ENCODE data around the gene HSBP1. TPM values are rescaled to one million over a fixed set of nuclear protein-coding genes. Genes with fewer than 3 reads are reported as not detected.

The HSBP1 gene
- total and polyA plus RNA-seq, 2 of the 13 experiments (the other 11 are each of a cell fraction or from before 2014, with no cell fraction given): 249 to 292 TPM

- no peak for TF ChIP-seq HOXA5 (CRISPR knock-in tag; IDR thresholded peaks at IDR 0.05)
- no peak for TF ChIP-seq RELA (CRISPR knock-in tag; IDR thresholded peaks at IDR 0.05)
- peak; percentile 74 for TF ChIP-seq ZNF12 (CRISPR knock-in tag; IDR thresholded peaks at IDR 0.05)
- TF ChIP-seq SRSF4 (IDR thresholded peaks at IDR 0.05; ENCODE audit: low read depth, low read length, poor library complexity, severe bottlenecking): no peak
- TF ChIP-seq ZBTB46 (CRISPR knock-in tag; IDR thresholded peaks at IDR 0.05; ENCODE audit: borderline replicate concordance): no peak
- TF ChIP-seq RBFOX2 (IDR thresholded peaks at IDR 0.05; ENCODE audit: low read depth, low read length): no peak
- TF ChIP-seq ZNF83 (CRISPR knock-in tag; IDR thresholded peaks at IDR 0.05; ENCODE audit: borderline replicate concordance): no peak
- TF ChIP-seq MEIS2 (CRISPR knock-in tag; IDR thresholded peaks at IDR 0.05): no peak
- TF ChIP-seq TCF7 (IDR thresholded peaks at IDR 0.05; ENCODE audit: low read depth): no peak
- peak; percentile 87 for TF ChIP-seq RFX3 (CRISPR knock-in tag; IDR thresholded peaks at IDR 0.05)
- TF ChIP-seq ZSCAN29 (CRISPR knock-in tag; conservative IDR thresholded peaks at IDR 0.05): no peak
- peak; percentile 65 for TF ChIP-seq BHLHE40 (IDR thresholded peaks at IDR 0.05; ENCODE audit: low read length)
- TF ChIP-seq BRCA1 (CRISPR knock-in tag; IDR thresholded peaks at IDR 0.05): no peak
- no peak for TF ChIP-seq NFAT5 (CRISPR knock-in tag; IDR thresholded peaks at IDR 0.05)
- no peak for TF ChIP-seq SRF (IDR thresholded peaks at IDR 0.05; ENCODE audit: low read depth, low read length)
- peak; percentile 27; the same call in 1 of the 2 replicates for TF ChIP-seq ZNF644 (CRISPR knock-in tag; IDR thresholded peaks at IDR 0.05; ENCODE audit: low read depth)
- no peak; the same call in 1 of the 2 replicates for TF ChIP-seq MBD4 (IDR thresholded peaks at IDR 0.05; ENCODE audit: borderline replicate concordance, low read length)
- TF ChIP-seq ZNF775 (CRISPR knock-in tag; IDR thresholded peaks at IDR 0.05; ENCODE audit: borderline replicate concordance): no peak
- peak; percentile 61 for TF ChIP-seq SKIL (CRISPR knock-in tag; IDR thresholded peaks at IDR 0.05; ENCODE audit: borderline replicate concordance)
Measured at GRCh38 chr16:83813823-83814658, 6.3 kb downstream of the HSBP1 start (continued).
